B cell (primary cell): ENCODE data around the gene SPIRE1. TPM values are rescaled to one million over a fixed set of nuclear protein-coding genes. Genes with fewer than 3 reads are reported as not detected.

Experiments used
- ATAC-seq: fragments of 200-7000 bp; cut with Tn5 transposase; one replicate; pipeline ENCODE4 v1.10.0; 2021; ENCODE audit warnings: low read depth, mild to moderate bottlenecking, moderate number of reproducible peaks, moderate library complexity
- CTCF ChIA-PET: fragments of 350-600 bp; sonication (Branson Sonifier 250); formaldehyde crosslinking; loops from one replicate; lab custom pipeline; 2021; ENCODE audit warnings: antibody characterized with exemption, inconsistent platforms; lab: Charles Lee
- POLR2A ChIA-PET: fragments of 350-600 bp; sonication (Branson Sonifier 250); formaldehyde crosslinking; loops from one replicate; lab custom pipeline; 2021; ENCODE audit warnings: antibody characterized with exemption; lab: Charles Lee
- DNase-seq: peaks from one replicate; pipeline ENCODE4 v3.0.0; 2013
- H2AFZ ChIP-seq: 2 replicates; pipeline ENCODE4 v1.6.1; 2012; ENCODE audit warnings: mild to moderate bottlenecking, low read depth, low read length; ENCODE audit not compliant: insufficient read depth, poor library complexity, severe bottlenecking
- H3K27ac ChIP-seq, 2 donors: 1 replicate in 1 of 2; 2 replicates in 1 of 2; pipeline ENCODE4 v1.5.1; 2012 to 2013; ENCODE audit warnings: low read length in 2 of 2, mild to moderate bottlenecking in 2 of 2, moderate library complexity in 1 of 2
- H3K27me3 ChIP-seq, 4 experiments: fragments of 200-600 bp in 1 of 4; sonication (generic) in 1 of 4; replicated peaks in 1 of 4; 1 replicate in 2 of 4; 2 replicates in 2 of 4; pipeline versions ENCODE4 v1.6.1 to v1.7.0; 2013 to 2016; ENCODE audit warnings: low read length in 3 of 4, mild to moderate bottlenecking in 2 of 4, mixed read lengths in 1 of 4, moderate library complexity in 1 of 4; ENCODE audit not compliant: insufficient read depth in 4 of 4, control insufficient read depth in 3 of 4; ENCODE audit errors: control extremely low read depth in 1 of 4
- H3K36me3 ChIP-seq, 2 experiments: replicated peaks in 1 of 2; 1 replicate in 1 of 2; 2 replicates in 1 of 2; pipeline versions ENCODE4 v1.6.1 to v1.7.1; 2013; ENCODE audit warnings: low read length in 1 of 2; ENCODE audit not compliant: insufficient read depth in 2 of 2, control insufficient read depth in 1 of 2; ENCODE audit errors: control extremely low read depth in 1 of 2, extremely low read depth in 1 of 2
- H3K4me1 ChIP-seq, 2 donors: fragments of 200-600 bp in 1 of 2; sonication (generic) in 1 of 2; 1 replicate in 1 of 2; 2 replicates in 1 of 2; pipeline versions ENCODE4 v1.5.1 to v1.6.1; 2013 to 2017; ENCODE audit warnings: low read length in 2 of 2; ENCODE audit not compliant: control insufficient read depth in 2 of 2, insufficient read depth in 2 of 2
- H3K4me2 ChIP-seq: replicated peaks from 2 replicates; pipeline ENCODE3; 2012; ENCODE audit warnings: mild to moderate bottlenecking, low read depth, low read length; ENCODE audit not compliant: poor library complexity, severe bottlenecking
- H3K4me3 ChIP-seq, 5 experiments: fragments of 200-600 bp in 1 of 5; sonication (generic) in 1 of 5; 1 replicate in 3 of 5; 2 replicates in 2 of 5; pipeline versions ENCODE4 v1.5.1 to v1.7.0; 2011 to 2016; ENCODE audit warnings: low read length in 4 of 5, mild to moderate bottlenecking in 4 of 5, low read depth in 2 of 5, control low read depth in 1 of 5, moderate library complexity in 1 of 5; ENCODE audit not compliant: insufficient read depth in 1 of 5; ENCODE audit errors: control extremely low read depth in 1 of 5, extremely low read depth in 1 of 5
- H3K79me2 ChIP-seq: fragments of 200-600 bp; sonication (generic); one replicate; pipeline ENCODE4 v1.6.0; 2016; ENCODE audit warnings: low read length; ENCODE audit not compliant: control insufficient read depth, insufficient read depth
- H3K9ac ChIP-seq: fragments of 200-600 bp; sonication (generic); 2 replicates; pipeline ENCODE4 v1.6.1; 2017; ENCODE audit warnings: mild to moderate bottlenecking, low read length, moderate library complexity
- H3K9me3 ChIP-seq, 3 donors: one replicate each; pipeline versions ENCODE4 v1.6.1 to v1.7.1; 2013; ENCODE audit warnings: low read length in 2 of 3; ENCODE audit not compliant: control insufficient read depth in 2 of 3, insufficient read depth in 1 of 3; ENCODE audit errors: control extremely low read depth in 1 of 3
- H4K20me1 ChIP-seq: 2 replicates; pipeline ENCODE4 v1.6.0; 2012; ENCODE audit warnings: mild to moderate bottlenecking, low read length; ENCODE audit not compliant: insufficient read depth, control insufficient read depth, poor library complexity, severe bottlenecking
- H3K27ac Mint-ChIP-seq: one replicate; pipeline ENCODE4 v1.8.0; 2021; ENCODE audit warnings: mixed read lengths
- H3K27me3 Mint-ChIP-seq: one replicate; pipeline ENCODE4 v1.8.0; 2021; ENCODE audit warnings: mixed read lengths
- H3K4me1 Mint-ChIP-seq: one replicate; pipeline ENCODE4 v1.8.0; 2021; ENCODE audit warnings: mixed read lengths
- H3K4me3 Mint-ChIP-seq: one replicate; pipeline ENCODE4 v1.8.0; 2021; ENCODE audit warnings: mixed read lengths
- H3K9me3 Mint-ChIP-seq: one replicate; pipeline ENCODE4 v1.8.0; 2022; ENCODE audit warnings: mixed read lengths; ENCODE audit not compliant: insufficient read depth
- EZH2 ChIP-seq: IDR thresholded peaks from 2 replicates; pipeline ENCODE4 v1.6.1; 2012; ENCODE audit warnings: borderline replicate concordance, low read depth, mild to moderate bottlenecking, moderate library complexity, low read length; ENCODE audit not compliant: insufficient read depth, poor library complexity, severe bottlenecking
- WGBS: methylation state at CpG from one replicate; pipeline ENCODE4 v1.1.5; 2013; ENCODE audit warnings: missing lambda C conversion rate; ENCODE audit not compliant: insufficient coverage; 5-methylcytosine and 5-hydroxymethylcytosine counted together
- intact Hi-C: fragments of 100-400 bp; cut with micrococcal nuclease; formaldehyde crosslinking; loops from one replicate; pipeline ENCODE4 v1.10.0; 2022
- polyA plus RNA-seq: library from polyadenylated mRNA; depleted of rRNA; stranded (reverse); fragments of >200 nt; gene quantifications from 2 replicates; pipeline ENCODE4 v1.2.3, GENCODE V29; 2012
- total RNA-seq, 2 donors: library from RNA; stranded (reverse); fragments of 120-200 nt in 1 of 2; gene quantifications; 1 replicate in 1 of 2; 2 replicates in 1 of 2; pipeline versions ENCODE4 v1.2.3 to v1.2.4, GENCODE V29; 2013 to 2022
- TF ChIP-seq, protein P1 (sequence below): fragments of 200-600 bp; IDR thresholded peaks from one replicate; pipeline ENCODE4 v1.8.0; 2022; ENCODE audit warnings: antibody characterized with exemption, mild to moderate bottlenecking

Gene SPIRE1
- total and polyA plus RNA-seq, 2 donors (not counting 1 experiment from before 2014, with no cell fraction given), result 0.22 to 4.0 TPM

DNA sequence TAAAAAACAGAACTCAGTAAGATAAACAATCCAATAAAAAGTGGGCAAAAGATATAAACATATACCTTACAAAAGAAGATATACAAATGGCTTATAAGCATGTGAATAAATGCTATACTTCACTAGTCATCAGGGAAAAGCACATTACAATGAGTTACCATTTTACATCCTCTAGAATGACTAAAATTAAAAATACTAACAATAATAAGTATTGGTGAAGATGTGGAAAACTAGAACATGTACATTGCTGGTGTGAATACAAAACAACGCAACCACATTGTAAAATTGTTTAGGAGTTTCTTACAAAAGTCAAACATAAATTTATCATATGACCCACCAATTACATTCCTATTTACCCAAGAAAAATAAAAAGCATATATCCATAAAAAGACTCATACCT lies 80.1 kb downstream of the SPIRE1 start:
- Histone ChIP-seq H3K27ac (no peak overlapping the region), H3K27me3 (no peaks in the 10 kb centered on the region), H3K4me3 (no peak overlapping the region), H3K79me2 (no peaks in the 10 kb centered on the region), H3K9me3 (peaks cover 1 to 8% (median 2%) of the 10 kb centered on the region in 3 donors), H2AFZ (no peak overlapping the region), H3K9ac (no peak overlapping the region), H4K20me1 (no peaks in the 10 kb centered on the region), H3K4me2 (no peak overlapping the region), H3K36me3 (no peaks in the 10 kb centered on the region), H3K4me1 (no peaks in the 10 kb centered on the region)
- CTCF ChIA-PET, result no interaction called here
- Mint-ChIP-seq H3K27ac (no peak overlapping the region), H3K9me3 (no peaks in the 10 kb centered on the region), H3K27me3 (peaks cover 2% of the 10 kb centered on the region), H3K4me1 (peaks cover 4% of the 10 kb centered on the region), H3K4me3 (no peak overlapping the region)
- no peak for DNase-seq
- POLR2A ChIA-PET, result no interaction called here
- ATAC-seq, result no peak
- WGBS, result no CpG with 5 or more reads among the region's 1 CpG
- TF ChIP-seq, protein P1, sequence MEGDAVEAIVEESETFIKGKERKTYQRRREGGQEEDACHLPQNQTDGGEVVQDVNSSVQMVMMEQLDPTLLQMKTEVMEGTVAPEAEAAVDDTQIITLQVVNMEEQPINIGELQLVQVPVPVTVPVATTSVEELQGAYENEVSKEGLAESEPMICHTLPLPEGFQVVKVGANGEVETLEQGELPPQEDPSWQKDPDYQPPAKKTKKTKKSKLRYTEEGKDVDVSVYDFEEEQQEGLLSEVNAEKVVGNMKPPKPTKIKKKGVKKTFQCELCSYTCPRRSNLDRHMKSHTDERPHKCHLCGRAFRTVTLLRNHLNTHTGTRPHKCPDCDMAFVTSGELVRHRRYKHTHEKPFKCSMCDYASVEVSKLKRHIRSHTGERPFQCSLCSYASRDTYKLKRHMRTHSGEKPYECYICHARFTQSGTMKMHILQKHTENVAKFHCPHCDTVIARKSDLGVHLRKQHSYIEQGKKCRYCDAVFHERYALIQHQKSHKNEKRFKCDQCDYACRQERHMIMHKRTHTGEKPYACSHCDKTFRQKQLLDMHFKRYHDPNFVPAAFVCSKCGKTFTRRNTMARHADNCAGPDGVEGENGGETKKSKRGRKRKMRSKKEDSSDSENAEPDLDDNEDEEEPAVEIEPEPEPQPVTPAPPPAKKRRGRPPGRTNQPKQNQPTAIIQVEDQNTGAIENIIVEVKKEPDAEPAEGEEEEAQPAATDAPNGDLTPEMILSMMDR, result no peak
- TF ChIP-seq EZH2, result no peak
- intact Hi-C loops, result no loop called here

DNA sequence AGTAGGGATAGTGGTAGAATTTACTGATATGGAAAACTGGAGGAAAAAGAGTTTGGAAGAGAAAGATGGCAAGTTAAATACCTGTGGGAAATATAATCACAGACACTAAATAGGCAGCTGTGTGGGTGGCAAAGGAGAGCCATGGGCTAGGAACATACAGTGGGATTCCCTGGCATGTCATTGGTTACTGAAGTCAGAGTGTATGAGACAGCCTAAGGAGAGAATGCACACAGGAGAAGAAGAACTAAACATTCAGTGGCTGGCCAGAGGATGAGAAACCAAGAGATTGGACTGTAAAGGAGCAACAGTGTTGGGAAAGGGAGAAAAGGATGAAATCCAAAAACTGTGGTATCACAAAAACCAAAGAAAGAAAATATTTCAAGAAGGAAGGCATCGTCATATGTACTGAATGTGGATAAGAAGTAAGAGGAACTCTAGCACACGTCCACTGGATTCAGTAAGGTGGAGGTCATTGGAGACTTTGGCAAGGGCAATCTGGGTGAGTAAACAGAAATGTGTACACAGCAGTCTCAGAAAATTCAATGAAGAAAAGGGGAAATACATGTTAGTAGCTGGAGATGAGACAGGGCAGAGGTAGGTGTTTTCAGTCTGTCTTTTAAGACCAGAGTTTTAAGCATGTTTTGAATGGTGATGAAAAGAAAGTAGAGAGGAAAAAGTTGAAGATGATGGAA lies 83.3 kb downstream of the SPIRE1 start:
- 100% methylated on average over 2 of the region's 2 CpGs for WGBS
- no peak overlapping the region for H3K4me3 ChIP-seq

More for the DNA sequence above, 83.3 kb downstream of the SPIRE1 start:
- ChIA-PET POLR2A (no interaction called here), CTCF (no interaction called here)
- H4K20me1 ChIP-seq, result no peaks in the 10 kb centered on the region
- Mint-ChIP-seq H3K4me3 (no peak overlapping the region), H3K4me1 (peaks cover under 1% of the 10 kb centered on the region), H3K27me3 (peaks cover 12% of the 10 kb centered on the region), H3K9me3 (no peaks in the 10 kb centered on the region), H3K27ac (no peak overlapping the region)
- DNase-seq (no peak), ATAC-seq (no peak)
- H3K27ac ChIP-seq, result no peak overlapping the region
- no peak overlapping the region for H2AFZ ChIP-seq
- intact Hi-C loops, result no loop called here
- H3K36me3 ChIP-seq, result no peaks in the 10 kb centered on the region
- TF ChIP-seq, protein P1, result no peak
- no peak for TF ChIP-seq EZH2
- H3K4me1 ChIP-seq, result no peaks in the 10 kb centered on the region
- no peak overlapping the region for H3K4me2 ChIP-seq
- H3K9ac ChIP-seq, result no peak overlapping the region
- peaks cover 1 to 8% (median 2%) of the 10 kb centered on the region in 3 donors for H3K9me3 ChIP-seq
- H3K27me3 ChIP-seq, result no peaks in the 10 kb centered on the region
- H3K79me2 ChIP-seq, result no peaks in the 10 kb centered on the region
